Pons (tissue), 1 donor: ENCODE results near the gene SLC6A2.
"Not testable (repeated sequence)": the region's sequence is repeated elsewhere in the genome, so short reads cannot be mapped to it uniquely, and the experiment has no call there.

Source experiments
- DNase-seq: peaks from one replicate; pipeline ENCODE4 v3.0.0-alpha.2; 2016; ENCODE audit warnings: low spot score

The SLC6A2 gene

GRCh38 chr16:55711959-55712876, 56.4 kb downstream of the SLC6A2 start:
- DNase-seq: peak; percentile 52

GRCh38 chr16:55713103-55713502, 57.3 kb downstream of the SLC6A2 start:
- no peak for DNase-seq

GRCh38 chr16:55717326-55717725, 61.5 kb downstream of the SLC6A2 start:
- DNase-seq: no peak

GRCh38 chr16:55725055-55725777, 69.4 kb downstream of the SLC6A2 start:
- no peak for DNase-seq

GRCh38 chr16:55728797-55729196, 73.0 kb downstream of the SLC6A2 start:
- no peak for DNase-seq

GRCh38 chr16:55730115-55730514, 74.3 kb downstream of the SLC6A2 start:
- DNase-seq: no peak

- DNase-seq: no peak
These were observed 76.7 kb downstream of the SLC6A2 start for GRCh38 chr16:55732496-55732895.

GRCh38 chr16:55734665-55735064, 78.9 kb downstream of the SLC6A2 start:
- DNase-seq: no peak

- no peak for DNase-seq
These were observed 79.5 kb downstream of the SLC6A2 start for GRCh38 chr16:55735120-55735781.

GRCh38 chr16:55736671-55737070, 80.9 kb downstream of the SLC6A2 start:
- no peak for DNase-seq

GRCh38 chr16:55737318-55737717, 81.5 kb downstream of the SLC6A2 start:
- no peak for DNase-seq

- DNase-seq: no peak
These were observed 82.2 kb downstream of the SLC6A2 start for GRCh38 chr16:55737966-55738365.

GRCh38 chr16:55746081-55746480, 90.3 kb downstream of the SLC6A2 start:
- DNase-seq: no peak

GRCh38 chr16:55747785-55748184, 92.0 kb downstream of the SLC6A2 start:
- no peak for DNase-seq

- not testable (repeated sequence) for DNase-seq
These were observed 96.8 kb downstream of the SLC6A2 start for GRCh38 chr16:55752465-55753144.

- not testable (repeated sequence) for DNase-seq
These were observed 97.4 kb downstream of the SLC6A2 start for GRCh38 chr16:55753145-55753631.
